ENCODE data around the gene LRRC2. TPM values are rescaled to one million over a fixed set of nuclear protein-coding genes. Genes with fewer than 3 reads are reported as not detected.

LRRC2 gene
- total RNA-seq, 1 donor from 2014 or later, result not detected

DNA sequence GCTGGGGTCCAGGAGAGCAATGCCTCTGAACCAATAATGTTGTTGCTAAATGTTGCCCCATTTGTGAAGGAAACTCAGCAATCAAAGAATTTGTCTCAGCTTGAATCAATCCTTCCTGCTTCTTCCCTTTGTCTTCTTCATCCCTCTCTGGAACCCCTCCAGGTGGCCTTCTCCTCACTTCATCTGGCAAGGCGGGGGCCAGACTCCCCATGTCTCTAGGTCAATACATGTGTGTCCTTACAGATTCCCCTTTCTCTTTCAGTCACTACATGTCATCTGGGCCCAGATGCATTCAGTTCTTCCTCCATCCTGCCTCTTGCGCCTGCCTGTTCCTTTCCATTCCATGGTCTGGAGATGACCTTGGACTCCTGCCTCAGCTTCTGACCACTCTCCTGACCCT, 93.4 kb downstream of the LRRC2 start:
- Mint-ChIP-seq H3K36me3 (ENCODE audit: insufficient read depth) (peaks cover 3% of the 10 kb centered on the region), H3K27me3 (peaks cover 9% of the 10 kb centered on the region), H3K27ac (no peak overlapping the region), H3K4me3 (ENCODE audit: low read depth) (no peak overlapping the region), H3K9me3 (ENCODE audit: low read depth) (peaks cover 15% of the 10 kb centered on the region), H3K4me1 (ENCODE audit: low read depth) (no peaks in the 10 kb centered on the region)
- DNase-seq (ENCODE audit: low spot score, unreplicated experiment), result no peak
- TF ChIP-seq, protein P1, sequence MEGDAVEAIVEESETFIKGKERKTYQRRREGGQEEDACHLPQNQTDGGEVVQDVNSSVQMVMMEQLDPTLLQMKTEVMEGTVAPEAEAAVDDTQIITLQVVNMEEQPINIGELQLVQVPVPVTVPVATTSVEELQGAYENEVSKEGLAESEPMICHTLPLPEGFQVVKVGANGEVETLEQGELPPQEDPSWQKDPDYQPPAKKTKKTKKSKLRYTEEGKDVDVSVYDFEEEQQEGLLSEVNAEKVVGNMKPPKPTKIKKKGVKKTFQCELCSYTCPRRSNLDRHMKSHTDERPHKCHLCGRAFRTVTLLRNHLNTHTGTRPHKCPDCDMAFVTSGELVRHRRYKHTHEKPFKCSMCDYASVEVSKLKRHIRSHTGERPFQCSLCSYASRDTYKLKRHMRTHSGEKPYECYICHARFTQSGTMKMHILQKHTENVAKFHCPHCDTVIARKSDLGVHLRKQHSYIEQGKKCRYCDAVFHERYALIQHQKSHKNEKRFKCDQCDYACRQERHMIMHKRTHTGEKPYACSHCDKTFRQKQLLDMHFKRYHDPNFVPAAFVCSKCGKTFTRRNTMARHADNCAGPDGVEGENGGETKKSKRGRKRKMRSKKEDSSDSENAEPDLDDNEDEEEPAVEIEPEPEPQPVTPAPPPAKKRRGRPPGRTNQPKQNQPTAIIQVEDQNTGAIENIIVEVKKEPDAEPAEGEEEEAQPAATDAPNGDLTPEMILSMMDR (IDR thresholded peaks at IDR 0.05; ENCODE audit: unreplicated experiment), result no peak

DNA sequence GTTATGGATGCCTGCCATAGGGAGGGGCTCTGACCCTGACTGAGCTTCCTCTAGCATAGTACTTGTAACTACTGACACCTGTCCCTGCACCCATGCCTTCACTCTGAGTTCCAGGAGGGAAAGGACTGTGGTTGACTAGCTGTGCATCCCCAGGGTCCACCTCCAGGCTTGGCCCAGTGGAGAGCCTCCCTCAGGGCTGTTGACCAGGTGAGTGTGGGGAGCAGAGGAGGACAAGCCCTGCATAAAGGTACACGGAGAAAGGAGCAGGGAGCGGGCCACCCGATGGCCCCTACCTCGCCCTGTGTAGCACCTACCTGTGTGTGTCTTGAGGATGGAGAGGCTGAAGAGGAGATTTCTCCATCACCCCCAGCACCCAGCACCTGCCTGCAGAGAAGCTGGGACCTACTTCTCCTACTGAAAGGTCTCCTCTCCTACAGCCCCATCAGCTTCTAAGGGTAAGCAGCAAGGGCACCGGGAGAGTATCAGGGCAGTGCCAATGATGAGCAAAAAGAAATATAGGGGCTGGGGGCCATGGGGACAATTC, 94.7 kb downstream of the LRRC2 start:
- H3K27ac Mint-ChIP-seq, result no peak overlapping the region

DNA sequence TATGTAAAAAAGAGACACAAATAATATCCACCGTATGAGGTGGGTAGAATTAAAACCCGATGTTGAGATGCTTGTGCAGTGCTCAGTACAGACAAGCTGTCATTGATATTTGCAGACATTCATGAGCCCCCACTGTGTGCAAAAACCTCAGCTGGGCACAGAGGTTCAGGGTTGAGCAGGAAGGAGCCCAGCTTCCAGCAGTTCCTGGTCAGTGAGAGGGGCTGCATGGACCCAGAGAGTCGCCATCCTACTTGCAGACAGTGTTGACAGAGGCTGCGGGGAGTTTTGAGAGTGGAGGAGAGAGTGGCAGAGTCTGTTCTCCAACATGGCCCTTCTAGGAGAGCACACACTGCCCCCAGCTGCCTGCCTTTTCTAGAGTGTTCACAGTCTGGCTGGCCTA, 95.3 kb downstream of the LRRC2 start:
- TF ChIP-seq, protein P1 (IDR thresholded peaks at IDR 0.05; ENCODE audit: unreplicated experiment), result no peak
- Mint-ChIP-seq H3K27ac (no peak overlapping the region), H3K9me3 (ENCODE audit: low read depth) (peaks cover 15% of the 10 kb centered on the region), H3K4me1 (ENCODE audit: low read depth) (no peaks in the 10 kb centered on the region), H3K36me3 (ENCODE audit: insufficient read depth) (peaks cover 3% of the 10 kb centered on the region), H3K4me3 (ENCODE audit: low read depth) (no peak overlapping the region), H3K27me3 (peaks cover 17% of the 10 kb centered on the region)
- DNase-seq (ENCODE audit: low spot score, unreplicated experiment), result no peak

More for the DNA sequence above, 94.7 kb downstream of the LRRC2 start:
- TF ChIP-seq, protein P1 (IDR thresholded peaks at IDR 0.05; ENCODE audit: unreplicated experiment), result no peak
- Mint-ChIP-seq H3K36me3 (ENCODE audit: insufficient read depth) (peaks cover 3% of the 10 kb centered on the region), H3K4me3 (ENCODE audit: low read depth) (no peak overlapping the region), H3K9me3 (ENCODE audit: low read depth) (peaks cover 15% of the 10 kb centered on the region), H3K27me3 (peaks cover 15% of the 10 kb centered on the region), H3K4me1 (ENCODE audit: low read depth) (no peaks in the 10 kb centered on the region)
- no peak for DNase-seq (ENCODE audit: low spot score, unreplicated experiment)

DNA sequence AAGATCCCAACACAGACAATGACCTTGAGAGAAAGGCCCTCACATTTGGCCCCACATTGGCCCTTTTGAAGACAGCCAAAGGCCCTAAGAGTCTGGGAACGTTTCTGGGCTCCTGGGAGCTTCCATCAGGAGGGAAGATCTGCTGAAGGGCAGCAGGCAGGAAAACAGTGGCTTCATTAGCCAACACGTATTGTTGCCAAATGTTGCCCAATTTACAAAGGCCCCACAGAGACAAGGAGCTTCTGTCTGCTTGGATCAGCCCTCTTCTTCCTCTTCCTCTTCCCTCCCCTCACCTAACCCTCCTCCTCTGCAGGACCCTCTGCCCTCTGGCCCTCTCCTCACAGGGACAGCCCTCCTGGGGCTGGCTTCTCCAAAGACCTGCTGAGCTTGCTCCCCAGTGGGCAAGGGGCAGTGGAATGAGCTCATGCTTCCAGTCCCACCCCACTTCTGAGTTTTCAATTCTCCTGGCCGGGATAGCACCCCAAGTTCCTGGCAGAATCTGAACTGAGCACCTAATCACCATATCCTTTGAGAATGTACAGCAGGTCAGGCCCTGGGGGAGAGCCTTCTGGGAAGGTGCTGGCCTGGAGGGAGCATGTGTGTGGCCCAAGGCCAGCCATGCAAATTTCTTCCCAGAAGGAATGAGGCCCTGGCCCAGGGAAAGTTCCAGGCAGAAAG, 96.3 kb downstream of the LRRC2 start:
- peaks cover 2% of the 10 kb centered on the region for H3K36me3 Mint-ChIP-seq (ENCODE audit: insufficient read depth)
- peaks cover 24% of the 10 kb centered on the region for H3K27me3 Mint-ChIP-seq
- DNase-seq (ENCODE audit: low spot score, unreplicated experiment), result no peak
- H3K27ac Mint-ChIP-seq, result no peak overlapping the region
- H3K4me3 Mint-ChIP-seq (ENCODE audit: low read depth), result no peak overlapping the region
- H3K4me1 Mint-ChIP-seq (ENCODE audit: low read depth), result no peaks in the 10 kb centered on the region
- peaks cover 7% of the 10 kb centered on the region for H3K9me3 Mint-ChIP-seq (ENCODE audit: low read depth)
- TF ChIP-seq, protein P1 (IDR thresholded peaks at IDR 0.05; ENCODE audit: unreplicated experiment), result no peak

DNA sequence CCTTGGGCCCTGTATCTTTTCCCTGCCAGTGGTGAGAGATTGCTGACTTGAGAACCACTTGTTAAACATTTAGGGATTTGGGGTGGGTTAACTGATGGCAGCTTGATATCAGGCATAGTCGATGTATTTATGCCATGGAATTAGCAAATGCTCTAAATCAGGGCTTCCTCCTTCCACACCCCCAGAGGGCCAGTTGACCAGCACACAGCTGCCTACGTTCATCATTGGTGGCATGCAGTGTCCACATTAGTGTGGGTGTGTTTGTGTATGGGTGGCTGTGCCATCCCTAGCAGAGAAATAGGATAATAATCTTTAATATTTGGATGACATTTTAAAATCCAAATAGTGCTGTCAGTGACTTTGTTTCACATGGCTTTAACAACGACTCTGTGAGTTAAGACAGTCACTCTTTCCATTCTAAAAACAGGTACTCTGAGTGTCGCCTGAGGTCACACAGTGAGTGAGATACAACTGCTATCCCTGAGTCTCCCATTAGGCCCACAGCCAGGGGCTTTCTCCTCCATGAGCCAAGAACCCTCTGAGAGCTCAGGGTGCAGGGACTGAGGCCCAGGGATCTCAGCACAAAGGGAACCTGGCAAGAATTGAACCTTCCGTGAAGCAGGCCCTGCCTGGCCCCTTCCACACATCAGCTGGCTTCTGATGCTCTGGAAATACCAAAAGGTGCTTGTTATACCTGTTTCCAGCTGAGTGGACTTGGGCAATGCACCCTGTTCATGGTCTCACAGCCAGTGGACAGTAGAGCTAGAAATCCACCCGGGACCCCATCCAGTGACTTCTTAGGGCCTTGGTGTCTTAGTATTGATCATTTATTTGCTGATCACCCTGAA, 97.1 kb downstream of the LRRC2 start:
- no peaks in the 10 kb centered on the region for H3K4me1 Mint-ChIP-seq (ENCODE audit: low read depth)
- no peak overlapping the region for H3K4me3 Mint-ChIP-seq (ENCODE audit: low read depth)
- DNase-seq (ENCODE audit: low spot score, unreplicated experiment), result no peak
- no peaks in the 10 kb centered on the region for H3K36me3 Mint-ChIP-seq (ENCODE audit: insufficient read depth)
- no peaks in the 10 kb centered on the region for H3K9me3 Mint-ChIP-seq (ENCODE audit: low read depth)
- H3K27ac Mint-ChIP-seq, result no peak overlapping the region
- TF ChIP-seq, protein P1 (IDR thresholded peaks at IDR 0.05; ENCODE audit: unreplicated experiment), result no peak
- peaks cover 30% of the 10 kb centered on the region for H3K27me3 Mint-ChIP-seq

Data from progenitor cell of endocrine pancreas (in vitro differentiated cells).